NB4 (cell line): Measurements from ENCODE around the gene RRM2.

Experiments used
- MAX ChIP-seq: IDR thresholded peaks from 2 replicates; pipeline ENCODE4 v1.6.1; 2011; ENCODE audit warnings: low read depth, low read length
- POLR2A ChIP-seq: IDR thresholded peaks from 2 replicates; pipeline ENCODE4 v1.6.1; 2011; ENCODE audit warnings: mild to moderate bottlenecking; ENCODE audit not compliant: insufficient read length; ENCODE audit errors: extremely low read depth
- TF ChIP-seq, protein P1 (sequence below): IDR thresholded peaks from one replicate; pipeline ENCODE4 v1.5.1; 2012; ENCODE audit warnings: low read depth, low read length

DNA sequence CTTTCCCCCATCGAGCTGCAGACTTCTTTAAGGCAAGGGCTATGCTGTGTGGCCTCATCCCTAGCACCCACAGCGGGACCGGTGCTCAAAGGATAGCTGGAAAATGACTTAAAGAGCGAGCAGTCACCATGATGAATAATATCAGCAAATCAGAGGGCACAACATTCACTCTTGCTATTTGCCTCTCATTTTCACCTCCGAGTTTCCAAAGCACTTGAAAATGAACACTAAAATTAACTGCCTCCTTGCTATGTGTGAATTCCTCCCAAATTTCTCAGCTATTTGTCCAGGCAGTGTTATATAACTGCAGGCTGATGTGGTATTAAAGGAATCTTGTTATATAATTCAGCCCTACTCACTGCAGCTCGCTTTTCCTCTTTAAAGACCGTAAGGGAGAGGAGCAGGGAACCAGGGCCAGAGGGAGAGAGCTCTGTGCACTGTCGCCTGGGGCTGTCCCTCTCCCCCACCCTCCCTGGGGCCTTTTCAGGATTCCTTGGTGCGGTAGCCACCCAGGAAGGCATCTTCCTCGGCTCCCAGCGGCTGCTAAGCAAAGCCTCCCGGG, 43.8 kb upstream of the RRM2 start:
- TF ChIP-seq POLR2A: no peak
- TF ChIP-seq, protein P1, sequence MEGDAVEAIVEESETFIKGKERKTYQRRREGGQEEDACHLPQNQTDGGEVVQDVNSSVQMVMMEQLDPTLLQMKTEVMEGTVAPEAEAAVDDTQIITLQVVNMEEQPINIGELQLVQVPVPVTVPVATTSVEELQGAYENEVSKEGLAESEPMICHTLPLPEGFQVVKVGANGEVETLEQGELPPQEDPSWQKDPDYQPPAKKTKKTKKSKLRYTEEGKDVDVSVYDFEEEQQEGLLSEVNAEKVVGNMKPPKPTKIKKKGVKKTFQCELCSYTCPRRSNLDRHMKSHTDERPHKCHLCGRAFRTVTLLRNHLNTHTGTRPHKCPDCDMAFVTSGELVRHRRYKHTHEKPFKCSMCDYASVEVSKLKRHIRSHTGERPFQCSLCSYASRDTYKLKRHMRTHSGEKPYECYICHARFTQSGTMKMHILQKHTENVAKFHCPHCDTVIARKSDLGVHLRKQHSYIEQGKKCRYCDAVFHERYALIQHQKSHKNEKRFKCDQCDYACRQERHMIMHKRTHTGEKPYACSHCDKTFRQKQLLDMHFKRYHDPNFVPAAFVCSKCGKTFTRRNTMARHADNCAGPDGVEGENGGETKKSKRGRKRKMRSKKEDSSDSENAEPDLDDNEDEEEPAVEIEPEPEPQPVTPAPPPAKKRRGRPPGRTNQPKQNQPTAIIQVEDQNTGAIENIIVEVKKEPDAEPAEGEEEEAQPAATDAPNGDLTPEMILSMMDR: no peak
- TF ChIP-seq MAX: no peak
